ENCODE measurements around the gene DRICH1.
A peak's percentile ranks its signal among the peaks of the same experiment; 100 is the strongest.

DRICH1 gene

GRCh38 chr22:23613193-23613972 lies 18.7 kb downstream of the DRICH1 start:
- H3K4me3 ChIP-seq (ENCODE audit: low read length) = no peak overlapping the region
- DNase-seq (ENCODE audit: low read depth) = peak; percentile 17
- no peak for TF ChIP-seq CTCF (IDR thresholded peaks at IDR 0.05; ENCODE audit: insufficient read depth, low read depth, low read length, missing control alignments)

GRCh38 chr22:23609983-23610781 lies 21.9 kb downstream of the DRICH1 start:
- H3K4me3 ChIP-seq (ENCODE audit: low read length) = no peak overlapping the region
- no peak for DNase-seq (ENCODE audit: low read depth)
- no peak for TF ChIP-seq CTCF (IDR thresholded peaks at IDR 0.05; ENCODE audit: insufficient read depth, low read depth, low read length, missing control alignments)

GRCh38 chr22:23608583-23608982 lies 23.5 kb downstream of the DRICH1 start:
- TF ChIP-seq CTCF (IDR thresholded peaks at IDR 0.05; ENCODE audit: insufficient read depth, low read depth, low read length, missing control alignments) = no peak
- no peak for DNase-seq (ENCODE audit: low read depth)
- no peak overlapping the region for H3K4me3 ChIP-seq (ENCODE audit: low read length)

GRCh38 chr22:23606204-23607131 lies 25.7 kb downstream of the DRICH1 start:
- no peak for TF ChIP-seq CTCF (IDR thresholded peaks at IDR 0.05; ENCODE audit: insufficient read depth, low read depth, low read length, missing control alignments)
- DNase-seq (ENCODE audit: low read depth) = no peak
- no peak overlapping the region for H3K4me3 ChIP-seq (ENCODE audit: low read length)

- TF ChIP-seq CTCF (IDR thresholded peaks at IDR 0.05; ENCODE audit: insufficient read depth, low read depth, low read length, missing control alignments) = no peak
- H3K4me3 ChIP-seq (ENCODE audit: low read length) = no peak overlapping the region
- no peak for DNase-seq (ENCODE audit: low read depth)
These were observed 27.0 kb downstream of the DRICH1 start for GRCh38 chr22:23604939-23605712.

GRCh38 chr22:23603266-23603665 lies 28.9 kb downstream of the DRICH1 start:
- DNase-seq (ENCODE audit: low read depth) = no peak
- no peak for TF ChIP-seq CTCF (IDR thresholded peaks at IDR 0.05; ENCODE audit: insufficient read depth, low read depth, low read length, missing control alignments)
- no peak overlapping the region for H3K4me3 ChIP-seq (ENCODE audit: low read length)

Measured in epithelial cell of esophagus (primary cell).